ENCODE measurements around the gene UBE2D2.

UBE2D2 gene

DNA sequence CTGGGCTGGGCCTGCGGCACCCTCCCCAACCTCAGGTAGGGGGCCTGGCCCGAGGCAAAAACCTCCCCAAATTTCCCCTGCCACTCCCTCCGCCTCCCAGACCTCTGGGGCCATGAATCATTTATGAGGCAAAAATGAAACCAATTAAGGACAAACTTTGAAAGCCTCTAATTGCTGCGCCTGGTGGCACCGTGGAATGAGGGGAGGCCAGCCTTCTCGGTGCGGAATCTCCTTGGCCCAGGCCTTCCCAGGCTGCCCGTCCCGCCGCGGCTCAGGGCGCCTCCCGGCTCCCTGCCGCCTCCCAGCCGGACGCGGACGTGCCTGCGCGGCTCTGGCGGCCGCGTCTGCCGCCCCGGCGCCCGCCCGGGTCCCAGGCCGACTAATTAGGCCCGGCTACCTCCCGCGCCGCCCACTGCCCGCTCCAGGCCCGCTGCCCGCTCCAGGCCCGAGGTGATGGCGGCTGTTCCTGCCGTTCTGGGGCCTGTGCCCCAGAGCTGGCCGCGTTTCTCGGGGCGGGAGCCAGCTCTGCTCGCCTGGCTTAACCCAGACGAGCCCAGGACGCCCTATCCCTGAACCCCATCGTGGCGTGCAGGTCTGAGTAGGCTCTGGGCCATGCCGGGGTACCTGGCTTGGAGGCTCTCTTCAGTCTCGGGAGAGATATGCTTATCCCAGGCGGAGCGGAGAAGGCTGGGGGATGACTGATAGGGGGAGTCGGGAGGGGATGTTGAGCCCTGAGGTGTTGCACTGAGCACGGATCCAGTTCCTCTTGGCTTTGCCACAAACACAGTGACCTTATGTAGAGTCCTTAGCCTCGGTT, 107.1 kb downstream of the UBE2D2 start:
- Histone ChIP-seq H3K36me3 (ENCODE audit: control insufficient read depth, insufficient read depth, low read length, severe bottlenecking) (no peaks in the 10 kb centered on the region), H3K4me1 (ENCODE audit: control insufficient read depth, insufficient read depth, low read length) (peaks cover 57% of the 10 kb centered on the region), H3K27me3 (replicated peaks; ENCODE audit: control insufficient read depth, insufficient read depth, low read length) (no peaks in the 10 kb centered on the region), H3K4me3 (ENCODE audit: low read length) (peak overlapping the region; percentile 77), H3K9me3 (ENCODE audit: control insufficient read depth, low read length) (no peaks in the 10 kb centered on the region), H3K9ac (ENCODE audit: low read length) (peak overlapping the region; percentile 89)
- peak; percentile 76 for DNase-seq (ENCODE audit: low read depth)

DNA sequence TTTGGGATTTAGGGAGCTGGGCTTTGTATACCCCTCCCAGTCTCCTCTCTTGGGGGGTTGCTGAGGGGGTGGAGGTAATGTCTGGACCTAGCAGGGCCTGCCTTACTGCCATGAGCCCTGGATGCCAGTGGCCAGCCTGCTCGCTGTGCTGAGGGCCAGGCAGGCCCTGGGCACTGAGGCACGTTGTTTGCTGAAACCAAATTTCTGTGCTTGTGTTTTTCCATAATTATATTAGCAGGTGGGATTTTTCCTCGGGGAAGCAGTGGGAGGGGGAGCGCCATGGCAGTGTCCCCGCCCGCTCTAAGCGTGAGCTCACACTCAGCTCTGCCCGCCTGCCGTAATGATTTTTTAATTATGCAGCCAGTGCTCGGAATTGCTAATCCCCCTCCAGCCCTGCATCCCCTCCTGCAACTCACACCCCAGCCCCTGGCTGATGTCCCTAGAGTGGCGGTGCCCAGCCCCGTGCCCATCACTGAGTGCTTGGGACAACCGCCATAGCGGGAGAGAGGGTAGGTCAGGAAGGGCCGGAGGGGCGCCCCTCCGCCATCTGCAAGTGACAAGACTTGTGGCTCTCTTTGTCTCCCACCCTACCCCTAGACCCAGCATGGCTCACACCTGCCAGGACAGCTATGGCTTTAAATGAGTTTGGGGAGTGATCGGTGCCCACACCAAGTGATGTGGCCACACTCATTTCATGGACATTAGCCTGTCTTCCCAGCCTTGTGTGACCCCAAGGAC, 108.0 kb downstream of the UBE2D2 start:
- H3K36me3 ChIP-seq (ENCODE audit: control insufficient read depth, insufficient read depth, low read length, severe bottlenecking), result no peaks in the 10 kb centered on the region
- no peak for DNase-seq (ENCODE audit: low read depth)
- H3K4me1 ChIP-seq (ENCODE audit: control insufficient read depth, insufficient read depth, low read length), result peaks cover 55% of the 10 kb centered on the region
- H3K9ac ChIP-seq (ENCODE audit: low read length), result peak overlapping the region; percentile 89
- no peaks in the 10 kb centered on the region for H3K27me3 ChIP-seq (replicated peaks; ENCODE audit: control insufficient read depth, insufficient read depth, low read length)
- peak overlapping the region; percentile 77 for H3K4me3 ChIP-seq (ENCODE audit: low read length)
- H3K9me3 ChIP-seq (ENCODE audit: control insufficient read depth, low read length), result no peaks in the 10 kb centered on the region

DNA sequence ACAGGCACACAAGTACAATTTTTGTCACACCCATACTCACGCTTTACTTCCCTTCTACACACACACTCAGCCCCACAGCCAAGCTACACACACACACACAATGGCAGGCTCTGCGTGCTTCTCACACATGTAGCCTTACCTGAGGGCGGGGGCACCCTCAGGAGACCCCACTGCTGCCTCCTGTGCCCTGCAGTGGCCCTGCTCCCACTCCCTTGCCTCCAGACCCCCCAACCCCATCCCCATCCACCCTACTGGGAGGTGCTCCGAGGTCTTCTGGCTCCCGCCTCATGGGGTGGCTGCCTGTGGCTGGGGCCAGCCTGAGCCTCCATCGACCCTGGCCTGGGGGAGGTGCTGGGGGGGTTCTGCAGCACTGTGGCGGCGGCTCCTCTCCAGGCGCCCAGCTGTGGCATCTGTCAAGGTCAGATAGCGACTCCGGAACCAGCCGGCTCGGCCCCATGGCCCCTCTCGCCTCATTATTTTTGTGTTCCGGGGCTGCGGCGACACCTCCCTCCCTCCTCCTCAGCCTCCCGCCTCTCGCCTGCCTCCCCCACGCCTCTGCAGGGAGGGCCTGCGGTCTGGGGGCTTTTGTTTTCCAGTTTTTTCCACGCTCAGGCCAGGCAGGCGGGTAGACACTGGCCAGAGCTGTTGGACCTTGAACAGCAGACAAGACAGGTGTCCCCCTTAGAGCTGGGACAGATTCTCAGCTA, 108.7 kb downstream of the UBE2D2 start:
- Histone ChIP-seq H3K9ac (ENCODE audit: low read length) (peak overlapping the region; percentile 89), H3K4me1 (ENCODE audit: control insufficient read depth, insufficient read depth, low read length) (peaks cover 54% of the 10 kb centered on the region), H3K36me3 (ENCODE audit: control insufficient read depth, insufficient read depth, low read length, severe bottlenecking) (no peaks in the 10 kb centered on the region), H3K27me3 (replicated peaks; ENCODE audit: control insufficient read depth, insufficient read depth, low read length) (no peaks in the 10 kb centered on the region), H3K9me3 (ENCODE audit: control insufficient read depth, low read length) (no peaks in the 10 kb centered on the region), H3K4me3 (ENCODE audit: low read length) (no peak overlapping the region)
- no peak for DNase-seq (ENCODE audit: low read depth)

GRCh38 chr5:139670369-139671095, 109.4 kb downstream of the UBE2D2 start:
- Histone ChIP-seq H3K27me3 (replicated peaks; ENCODE audit: control insufficient read depth, insufficient read depth, low read length) (no peaks in the 10 kb centered on the region), H3K9me3 (ENCODE audit: control insufficient read depth, low read length) (no peaks in the 10 kb centered on the region), H3K4me1 (ENCODE audit: control insufficient read depth, insufficient read depth, low read length) (peaks cover 61% of the 10 kb centered on the region), H3K4me3 (ENCODE audit: low read length) (no peak overlapping the region), H3K36me3 (ENCODE audit: control insufficient read depth, insufficient read depth, low read length, severe bottlenecking) (no peaks in the 10 kb centered on the region), H3K9ac (ENCODE audit: low read length) (peak overlapping the region; percentile 70)
- peak; percentile 47 for DNase-seq (ENCODE audit: low read depth)

DNA sequence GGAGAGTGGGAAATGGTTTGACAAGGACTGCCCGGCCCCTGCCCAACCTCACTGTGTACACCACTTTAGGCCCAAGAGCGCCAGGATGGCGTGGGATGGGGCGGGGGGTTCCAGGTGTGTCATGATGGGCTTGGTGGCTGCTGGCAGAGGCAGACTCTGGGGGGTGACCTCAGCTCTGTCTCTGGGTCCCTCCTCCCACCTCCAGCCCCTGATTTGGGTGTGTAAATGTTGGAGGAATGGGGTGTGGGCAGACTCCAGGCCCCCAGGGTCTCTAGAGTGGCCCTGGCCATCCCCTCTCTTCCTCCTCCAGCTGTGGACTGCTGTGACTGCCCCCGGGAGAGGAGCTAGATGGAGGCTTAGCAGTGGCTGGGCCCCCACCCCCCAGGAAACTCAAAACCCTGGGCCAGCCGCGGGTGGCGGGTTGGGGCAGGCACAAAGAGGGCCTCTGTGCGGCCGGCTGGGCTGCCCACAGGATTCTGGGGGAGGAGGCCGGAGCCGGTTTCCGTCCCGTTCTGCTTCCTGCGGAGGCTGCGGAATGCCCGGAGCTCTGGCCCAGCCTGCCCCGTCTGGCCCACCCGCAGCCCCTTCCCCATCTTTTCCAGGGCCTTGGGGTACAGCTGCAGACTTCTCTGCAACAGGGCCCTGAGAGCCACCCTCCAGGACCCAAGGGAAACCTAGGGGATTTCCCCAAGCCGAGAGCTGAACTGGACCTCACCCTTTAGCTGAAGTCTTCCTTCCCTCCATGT, 110.1 kb downstream of the UBE2D2 start:
- H3K36me3 ChIP-seq (ENCODE audit: control insufficient read depth, insufficient read depth, low read length, severe bottlenecking), result no peaks in the 10 kb centered on the region
- peaks cover 62% of the 10 kb centered on the region for H3K4me1 ChIP-seq (ENCODE audit: control insufficient read depth, insufficient read depth, low read length)
- DNase-seq (ENCODE audit: low read depth), result peak; percentile 64
- H3K9me3 ChIP-seq (ENCODE audit: control insufficient read depth, low read length), result no peaks in the 10 kb centered on the region
- H3K27me3 ChIP-seq (replicated peaks; ENCODE audit: control insufficient read depth, insufficient read depth, low read length), result no peaks in the 10 kb centered on the region
- peak overlapping the region; percentile 70 for H3K9ac ChIP-seq (ENCODE audit: low read length)
- peak overlapping the region; percentile 17 for H3K4me3 ChIP-seq (ENCODE audit: low read length)

DNA sequence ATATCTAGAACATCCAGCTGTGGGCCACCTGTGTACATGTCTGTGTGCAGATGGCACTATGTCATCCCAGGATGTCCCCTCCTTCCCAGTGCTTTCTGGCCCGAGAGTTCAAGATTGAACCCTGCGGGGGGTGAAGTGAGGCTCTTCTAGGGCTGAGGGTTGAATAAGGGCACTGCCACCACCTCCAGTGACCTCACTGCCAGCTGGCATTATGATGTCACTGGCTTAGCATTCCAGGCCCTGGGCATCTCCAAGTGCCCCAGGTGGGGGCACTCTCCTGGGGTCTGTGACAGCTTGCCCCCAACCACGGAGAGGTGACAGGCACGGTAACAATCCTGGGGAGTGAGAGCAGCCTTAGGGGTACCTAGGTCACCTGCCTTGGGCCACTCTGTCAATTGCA, 114.1 kb downstream of the UBE2D2 start:
- H3K4me1 ChIP-seq (ENCODE audit: control insufficient read depth, insufficient read depth, low read length), result peaks cover 62% of the 10 kb centered on the region
- peaks cover 6% of the 10 kb centered on the region for H3K36me3 ChIP-seq (ENCODE audit: control insufficient read depth, insufficient read depth, low read length, severe bottlenecking)
- H3K27me3 ChIP-seq (replicated peaks; ENCODE audit: control insufficient read depth, insufficient read depth, low read length), result no peaks in the 10 kb centered on the region
- DNase-seq (ENCODE audit: low read depth), result no peak
- H3K4me3 ChIP-seq (ENCODE audit: low read length), result no peak overlapping the region
- peak overlapping the region; percentile 26 for H3K9ac ChIP-seq (ENCODE audit: low read length)
- H3K9me3 ChIP-seq (ENCODE audit: control insufficient read depth, low read length), result no peaks in the 10 kb centered on the region

DNA sequence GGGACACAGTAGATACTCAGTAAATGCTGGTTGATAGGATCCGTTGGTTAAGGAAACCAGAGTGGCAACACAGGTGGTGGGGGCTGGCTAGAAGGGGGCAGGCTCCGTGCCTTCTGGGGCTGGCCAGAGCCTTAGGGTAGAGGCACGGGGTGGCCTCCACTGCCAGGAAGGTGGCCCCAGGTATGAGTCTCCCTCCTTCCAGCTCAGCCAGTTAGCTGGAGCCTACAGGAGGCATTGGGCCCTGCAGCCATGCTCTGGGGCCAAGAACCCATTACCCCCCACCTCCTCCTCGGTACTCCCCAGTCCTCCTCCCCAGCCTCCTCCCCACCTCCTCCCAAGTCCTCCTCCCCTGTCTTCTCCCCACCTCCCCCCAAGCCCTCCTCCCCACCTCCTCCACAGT, 114.7 kb downstream of the UBE2D2 start:
- DNase-seq (ENCODE audit: low read depth), result no peak
- peak overlapping the region; percentile 26 for H3K9ac ChIP-seq (ENCODE audit: low read length)
- H3K9me3 ChIP-seq (ENCODE audit: control insufficient read depth, low read length), result no peaks in the 10 kb centered on the region
- peaks cover 11% of the 10 kb centered on the region for H3K36me3 ChIP-seq (ENCODE audit: control insufficient read depth, insufficient read depth, low read length, severe bottlenecking)
- peaks cover 59% of the 10 kb centered on the region for H3K4me1 ChIP-seq (ENCODE audit: control insufficient read depth, insufficient read depth, low read length)
- no peak overlapping the region for H3K4me3 ChIP-seq (ENCODE audit: low read length)
- H3K27me3 ChIP-seq (replicated peaks; ENCODE audit: control insufficient read depth, insufficient read depth, low read length), result no peaks in the 10 kb centered on the region

DNA sequence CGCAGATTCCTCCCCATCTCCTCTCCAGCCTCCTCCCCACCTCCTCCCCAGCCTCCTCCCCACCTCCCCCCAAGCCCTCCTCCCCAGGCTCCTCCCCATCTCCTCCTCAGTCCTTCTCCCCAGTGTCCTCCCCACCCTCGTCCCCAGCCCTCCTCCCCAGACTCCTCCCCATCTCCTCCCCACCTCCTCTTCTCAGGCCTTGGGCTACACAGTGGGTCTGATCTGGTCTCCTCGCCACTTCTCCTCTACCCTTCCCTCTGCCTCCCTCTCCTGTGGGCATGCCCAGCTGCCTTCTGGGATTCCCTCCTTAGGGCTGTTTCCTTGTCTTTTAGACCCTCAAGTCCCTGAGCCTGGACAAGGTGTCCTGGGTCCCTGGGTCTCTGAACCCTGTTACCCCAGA, 115.3 kb downstream of the UBE2D2 start:
- DNase-seq (ENCODE audit: low read depth), result no peak
- H3K9me3 ChIP-seq (ENCODE audit: control insufficient read depth, low read length), result no peaks in the 10 kb centered on the region
- peaks cover 17% of the 10 kb centered on the region for H3K36me3 ChIP-seq (ENCODE audit: control insufficient read depth, insufficient read depth, low read length, severe bottlenecking)
- no peak overlapping the region for H3K9ac ChIP-seq (ENCODE audit: low read length)
- H3K4me1 ChIP-seq (ENCODE audit: control insufficient read depth, insufficient read depth, low read length), result peaks cover 54% of the 10 kb centered on the region
- H3K4me3 ChIP-seq (ENCODE audit: low read length), result no peak overlapping the region
- no peaks in the 10 kb centered on the region for H3K27me3 ChIP-seq (replicated peaks; ENCODE audit: control insufficient read depth, insufficient read depth, low read length)

DNA sequence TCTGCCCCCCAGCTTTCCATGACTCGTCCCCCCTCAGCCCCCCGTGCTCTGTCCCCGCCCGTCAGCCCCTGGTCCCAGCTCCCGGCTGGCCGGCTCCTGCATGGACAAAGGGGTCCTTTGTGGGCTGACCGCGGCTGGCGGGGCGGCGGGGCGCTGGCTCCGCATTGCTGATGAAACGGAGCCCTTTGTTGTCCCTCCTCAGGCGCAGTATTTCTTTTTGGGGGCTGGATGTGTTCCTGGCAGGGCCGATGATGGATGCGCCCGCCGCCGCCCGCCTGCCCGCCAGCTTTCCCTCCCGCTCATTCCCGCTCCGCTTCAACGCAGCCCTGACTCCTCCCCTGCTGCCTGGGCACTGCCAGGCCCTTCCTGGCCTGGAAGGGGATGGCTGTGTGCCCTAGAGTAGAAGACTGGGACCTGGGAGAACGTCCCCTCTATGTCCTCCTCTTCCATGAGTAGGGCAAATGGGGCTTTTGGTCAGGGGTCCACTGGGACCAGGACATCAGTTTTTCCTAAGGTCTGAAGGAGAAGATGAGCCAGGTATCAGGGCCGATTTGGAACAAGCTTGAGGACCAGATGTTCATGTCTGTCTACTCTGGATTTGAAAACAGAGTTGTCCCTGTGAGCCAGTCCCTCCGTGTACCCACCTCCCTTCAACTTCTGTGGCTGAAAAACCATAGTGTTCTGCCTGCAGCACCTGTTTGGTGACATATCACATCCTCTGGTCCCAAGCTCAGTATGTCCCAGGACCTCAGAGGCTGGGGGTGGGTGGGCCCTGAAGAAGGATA, 116.0 kb downstream of the UBE2D2 start:
- Histone ChIP-seq H3K4me3 (ENCODE audit: low read length) (no peak overlapping the region), H3K9me3 (ENCODE audit: control insufficient read depth, low read length) (no peaks in the 10 kb centered on the region), H3K27me3 (replicated peaks; ENCODE audit: control insufficient read depth, insufficient read depth, low read length) (no peaks in the 10 kb centered on the region), H3K36me3 (ENCODE audit: control insufficient read depth, insufficient read depth, low read length, severe bottlenecking) (peaks cover 24% of the 10 kb centered on the region), H3K9ac (ENCODE audit: low read length) (peak overlapping the region; percentile 3), H3K4me1 (ENCODE audit: control insufficient read depth, insufficient read depth, low read length) (peaks cover 50% of the 10 kb centered on the region)
- no peak for DNase-seq (ENCODE audit: low read depth)
